K562 (cell line): ENCODE data around the gene JUNB. TPM values are rescaled to one million over a fixed set of nuclear protein-coding genes. Genes with fewer than 3 reads are reported as not detected.
A peak's percentile ranks its signal among the peaks of the same experiment; 100 is the strongest.

Experiments
- CHD1 ChIP-seq: fragments of 200-600 bp; sonication (generic); IDR thresholded peaks from one replicate; pipeline ENCODE4 v1.6.1; 2012; ENCODE audit warnings: mild to moderate bottlenecking, moderate library complexity, low read length, inconsistent platforms
- CREB3L1 ChIP-seq: fragments of 450-650 bp; IDR thresholded peaks from 2 replicates; pipeline ENCODE4 v1.6.1; 2014; ENCODE audit warnings: low read depth, mild to moderate bottlenecking, moderate library complexity, borderline replicate concordance
- HDAC6 ChIP-seq: IDR thresholded peaks from 2 replicates; pipeline ENCODE4 v1.6.1; 2012; ENCODE audit warnings: low read depth, mild to moderate bottlenecking, control low read depth, inconsistent platforms, low read length, moderate library complexity
- HNRNPLL ChIP-seq: fragments of 200-400 bp; formaldehyde crosslinking; IDR thresholded peaks from 2 replicates; pipeline ENCODE4 v1.6.1; 2017; ENCODE audit warnings: low read length, low read depth, mild to moderate bottlenecking; ENCODE audit not compliant: poor library complexity, severe bottlenecking
- NR1H2 ChIP-seq: sonication (generic); formaldehyde crosslinking; IDR thresholded peaks from 2 replicates; pipeline ENCODE4 v1.4.0; 2020; ENCODE audit warnings: mild to moderate bottlenecking, missing genetic modification reagents
- ZBTB8A ChIP-seq: fragments of 450-650 bp; IDR thresholded peaks from 2 replicates; pipeline ENCODE4 v1.6.1; 2018; ENCODE audit warnings: mild to moderate bottlenecking, moderate library complexity; ENCODE audit not compliant: partially characterized antibody
- ZNF407 ChIP-seq: fragments of 450-650 bp; IDR thresholded peaks from 2 replicates; pipeline ENCODE4 v1.6.1; 2016; ENCODE audit warnings: low read depth
- polyA plus RNA-seq, 8 experiments: library from polyadenylated mRNA; depleted of rRNA in 4 of 8; stranded (reverse) in 5 of 8; unstranded in 3 of 8; fragments of >200 nt; fragmentation: Nextera tagmentation in 2 of 8; fragmentation: Illumina TruSeq in 1 of 8; extraction: Ambion mirVana in 2 of 8; extraction: Trizol in 1 of 8; gene quantifications; 2 replicates each; pipeline versions ENCODE4 v1.2.1 to v1.2.3, GENCODE V29; 2011 to 2014; ENCODE audit warnings: inconsistent platforms in 1 of 8, missing spikeins in 1 of 8
- total RNA-seq, 7 experiments: library from RNA; depleted of rRNA in 6 of 7; stranded (reverse); fragments of >200 nt in 6 of 7; fragmentation: Illumina TruSeq in 2 of 7; extraction: Trizol in 2 of 7; gene quantifications; 2 replicates each; pipeline versions ENCODE4 v1.2.1 to v1.2.3, GENCODE V29; 2011 to 2021; ENCODE audit warnings: low replicate concordance in 1 of 7
- TF ChIP-seq, protein P1 (sequence below): sonication (generic); formaldehyde crosslinking; IDR thresholded peaks from 2 replicates; pipeline ENCODE4 v1.8.0; 2023; ENCODE audit warnings: missing genetic modification reagents, mild to moderate bottlenecking, borderline replicate concordance

JUNB gene
- total and polyA plus RNA-seq, 9 of the 15 experiments (the other 6 are each of a cell fraction or from before 2014, with no cell fraction given), result 0.23 to 88.1 (median 13.1) TPM

GRCh38 chr19:12838182-12838885 is 47.0 kb downstream of the JUNB start, which contains the start of gene MAST1 (continued):
- TF ChIP-seq ZNF407 (no peak), ZBTB8A (no peak), CREB3L1 (peak; percentile 18; the same call in 1 of the 2 replicates), HDAC6 (no peak), NR1H2 (CRISPR knock-in tag) (no peak), CHD1 (no peak), HNRNPLL (peak; percentile 29)
- TF ChIP-seq, protein P1, sequence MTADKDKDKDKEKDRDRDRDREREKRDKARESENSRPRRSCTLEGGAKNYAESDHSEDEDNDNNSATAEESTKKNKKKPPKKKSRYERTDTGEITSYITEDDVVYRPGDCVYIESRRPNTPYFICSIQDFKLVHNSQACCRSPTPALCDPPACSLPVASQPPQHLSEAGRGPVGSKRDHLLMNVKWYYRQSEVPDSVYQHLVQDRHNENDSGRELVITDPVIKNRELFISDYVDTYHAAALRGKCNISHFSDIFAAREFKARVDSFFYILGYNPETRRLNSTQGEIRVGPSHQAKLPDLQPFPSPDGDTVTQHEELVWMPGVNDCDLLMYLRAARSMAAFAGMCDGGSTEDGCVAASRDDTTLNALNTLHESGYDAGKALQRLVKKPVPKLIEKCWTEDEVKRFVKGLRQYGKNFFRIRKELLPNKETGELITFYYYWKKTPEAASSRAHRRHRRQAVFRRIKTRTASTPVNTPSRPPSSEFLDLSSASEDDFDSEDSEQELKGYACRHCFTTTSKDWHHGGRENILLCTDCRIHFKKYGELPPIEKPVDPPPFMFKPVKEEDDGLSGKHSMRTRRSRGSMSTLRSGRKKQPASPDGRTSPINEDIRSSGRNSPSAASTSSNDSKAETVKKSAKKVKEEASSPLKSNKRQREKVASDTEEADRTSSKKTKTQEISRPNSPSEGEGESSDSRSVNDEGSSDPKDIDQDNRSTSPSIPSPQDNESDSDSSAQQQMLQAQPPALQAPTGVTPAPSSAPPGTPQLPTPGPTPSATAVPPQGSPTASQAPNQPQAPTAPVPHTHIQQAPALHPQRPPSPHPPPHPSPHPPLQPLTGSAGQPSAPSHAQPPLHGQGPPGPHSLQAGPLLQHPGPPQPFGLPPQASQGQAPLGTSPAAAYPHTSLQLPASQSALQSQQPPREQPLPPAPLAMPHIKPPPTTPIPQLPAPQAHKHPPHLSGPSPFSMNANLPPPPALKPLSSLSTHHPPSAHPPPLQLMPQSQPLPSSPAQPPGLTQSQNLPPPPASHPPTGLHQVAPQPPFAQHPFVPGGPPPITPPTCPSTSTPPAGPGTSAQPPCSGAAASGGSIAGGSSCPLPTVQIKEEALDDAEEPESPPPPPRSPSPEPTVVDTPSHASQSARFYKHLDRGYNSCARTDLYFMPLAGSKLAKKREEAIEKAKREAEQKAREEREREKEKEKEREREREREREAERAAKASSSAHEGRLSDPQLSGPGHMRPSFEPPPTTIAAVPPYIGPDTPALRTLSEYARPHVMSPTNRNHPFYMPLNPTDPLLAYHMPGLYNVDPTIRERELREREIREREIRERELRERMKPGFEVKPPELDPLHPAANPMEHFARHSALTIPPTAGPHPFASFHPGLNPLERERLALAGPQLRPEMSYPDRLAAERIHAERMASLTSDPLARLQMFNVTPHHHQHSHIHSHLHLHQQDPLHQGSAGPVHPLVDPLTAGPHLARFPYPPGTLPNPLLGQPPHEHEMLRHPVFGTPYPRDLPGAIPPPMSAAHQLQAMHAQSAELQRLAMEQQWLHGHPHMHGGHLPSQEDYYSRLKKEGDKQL, result no peak
